ENCODE measurements around the gene LRRC10. TPM values are rescaled to one million over a fixed set of nuclear protein-coding genes. Genes with fewer than 3 reads are reported as not detected.
A peak's percentile ranks its signal among the peaks of the same experiment; 100 is the strongest.
"Not testable (repeated sequence)": the region's sequence is repeated elsewhere in the genome, so short reads cannot be mapped to it uniquely, and the experiment has no call there.

Gene LRRC10
- total and polyA plus RNA-seq, 5 donors from 2014 or later: not detected

GRCh38 chr12:69616025-69616424 lies 5.3 kb upstream of the LRRC10 start:
- Histone ChIP-seq H3K4me1 (ENCODE audit: control insufficient read depth, insufficient read depth, low read length, poor library complexity, severe bottlenecking) (no peaks in the 10 kb centered on the region), H3K27me3 (ENCODE audit: control insufficient read depth, insufficient read depth, low read length) (no peaks in the 10 kb centered on the region), H3K36me3 (ENCODE audit: control insufficient read depth, insufficient read depth, low read length) (no peaks in the 10 kb centered on the region), H3K4me3 (ENCODE audit: low read depth, low read length) (no peak overlapping the region), H3K27ac (ENCODE audit: insufficient read depth, low read length, poor library complexity, severe bottlenecking) (no peak overlapping the region), H3K9me3 (ENCODE audit: control insufficient read depth in 2 of 2, low read length in 2 of 2) (no peaks in the 10 kb centered on the region)
- H3K9me3 Mint-ChIP-seq: peaks cover 0 to 1% (median 0%) of the 10 kb centered on the region in 7 donors
- peaks cover 9% of the 10 kb centered on the region for H3K27me3 Mint-ChIP-seq
- ATAC-seq (ENCODE audit: low read depth in 2 of 2) (no peak), DNase-seq (no peak)
- no peak overlapping the region for H3K4me3 Mint-ChIP-seq
- peaks cover 4% of the 10 kb centered on the region for H3K36me3 Mint-ChIP-seq
- no peak overlapping the region for H3K27ac Mint-ChIP-seq
- H3K4me1 Mint-ChIP-seq: no peaks in the 10 kb centered on the region

- DNase-seq: no peak
- no peaks in the 10 kb centered on the region for H3K9me3 ChIP-seq (ENCODE audit: control insufficient read depth in 2 of 2, low read length in 2 of 2)
- Mint-ChIP-seq H3K4me1 (no peaks in the 10 kb centered on the region), H3K27ac (peak overlapping the region in 1 of 3 donors; percentile 3), H3K9me3 (peaks cover 0 to 1% (median 0%) of the 10 kb centered on the region in 7 donors), H3K27me3 (peaks cover 9% of the 10 kb centered on the region), H3K36me3 (peaks cover 4% of the 10 kb centered on the region), H3K4me3 (no peak overlapping the region)
- no peak overlapping the region for H3K4me3 ChIP-seq (ENCODE audit: low read depth, low read length)
- no peaks in the 10 kb centered on the region for H3K4me1 ChIP-seq (ENCODE audit: control insufficient read depth, insufficient read depth, low read length, poor library complexity, severe bottlenecking)
- no peaks in the 10 kb centered on the region for H3K27me3 ChIP-seq (ENCODE audit: control insufficient read depth, insufficient read depth, low read length)
- ATAC-seq (ENCODE audit: low read depth in 2 of 2): no peak
- H3K36me3 ChIP-seq (ENCODE audit: control insufficient read depth, insufficient read depth, low read length): no peaks in the 10 kb centered on the region
- H3K27ac ChIP-seq (ENCODE audit: insufficient read depth, low read length, poor library complexity, severe bottlenecking): no peak overlapping the region
These were observed 2.6 kb upstream of the LRRC10 start for GRCh38 chr12:69613351-69613750.

DNA sequence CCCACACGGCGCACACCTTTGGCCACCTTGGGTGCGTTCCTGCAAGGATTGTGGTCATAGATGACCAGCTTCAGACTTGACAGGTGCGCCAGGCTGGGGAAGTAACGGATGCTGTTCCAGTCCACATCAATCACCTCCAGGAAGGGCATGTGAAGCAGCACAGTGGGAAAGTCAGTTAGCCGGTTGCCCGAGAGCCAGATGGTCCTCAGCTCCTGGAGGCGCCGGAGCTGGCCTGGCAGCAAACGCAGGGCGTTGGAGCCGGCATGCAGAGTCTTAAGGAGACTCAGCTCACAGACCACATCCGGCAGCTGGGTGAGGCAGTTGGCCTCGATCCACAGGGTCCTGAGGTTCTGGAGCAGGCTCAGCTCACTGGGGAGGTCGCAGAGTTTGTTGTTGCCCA lies 581 bp downstream of the LRRC10 start:
- Histone ChIP-seq H3K27me3 (ENCODE audit: control insufficient read depth, insufficient read depth, low read length) (no peaks in the 10 kb centered on the region), H3K9me3 (ENCODE audit: control insufficient read depth in 2 of 2, low read length in 2 of 2) (no peaks in the 10 kb centered on the region)
- ATAC-seq (ENCODE audit: low read depth in 2 of 2): no peak

DNA sequence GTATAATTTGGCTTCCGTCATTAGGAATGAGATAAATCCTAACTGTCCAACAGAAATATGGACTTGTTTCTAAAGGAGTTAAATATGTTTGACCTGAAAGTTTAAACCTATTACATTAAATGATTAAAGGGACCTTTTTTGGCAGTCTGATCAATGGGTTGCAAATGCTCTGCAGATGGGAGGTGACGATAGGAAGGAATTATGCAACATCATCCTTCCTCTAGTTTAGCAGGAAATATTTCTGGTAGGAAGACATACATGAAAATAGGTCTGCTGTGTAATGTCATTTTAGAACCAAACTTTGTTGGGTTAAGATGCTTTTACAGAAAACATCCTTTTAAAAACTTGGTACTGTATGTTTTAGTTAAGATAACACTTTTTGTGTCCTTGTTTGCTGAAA lies 2.6 kb downstream of the LRRC10 start:
- no peak for DNase-seq
- H3K27ac ChIP-seq (ENCODE audit: insufficient read depth, low read length, poor library complexity, severe bottlenecking): no peak overlapping the region
- H3K4me3 ChIP-seq (ENCODE audit: low read depth, low read length): no peak overlapping the region
- H3K4me1 ChIP-seq (ENCODE audit: control insufficient read depth, insufficient read depth, low read length, poor library complexity, severe bottlenecking): no peaks in the 10 kb centered on the region
- H3K36me3 Mint-ChIP-seq: peaks cover 5% of the 10 kb centered on the region
- H3K9me3 ChIP-seq (ENCODE audit: control insufficient read depth in 2 of 2, low read length in 2 of 2): no peaks in the 10 kb centered on the region
- H3K4me1 Mint-ChIP-seq: no peaks in the 10 kb centered on the region
- no peaks in the 10 kb centered on the region for H3K27me3 ChIP-seq (ENCODE audit: control insufficient read depth, insufficient read depth, low read length)
- H3K9me3 Mint-ChIP-seq: no peaks in the 10 kb centered on the region
- H3K27me3 Mint-ChIP-seq: peaks cover 5% of the 10 kb centered on the region
- no peak overlapping the region for H3K4me3 Mint-ChIP-seq
- no peaks in the 10 kb centered on the region for H3K36me3 ChIP-seq (ENCODE audit: control insufficient read depth, insufficient read depth, low read length)
- no peak overlapping the region for H3K27ac Mint-ChIP-seq
- no peak for ATAC-seq (ENCODE audit: low read depth in 2 of 2)

More for the DNA sequence above, 581 bp downstream of the LRRC10 start:
- Histone ChIP-seq H3K4me3 (ENCODE audit: low read depth, low read length) (no peak overlapping the region), H3K36me3 (ENCODE audit: control insufficient read depth, insufficient read depth, low read length) (no peaks in the 10 kb centered on the region), H3K4me1 (ENCODE audit: control insufficient read depth, insufficient read depth, low read length, poor library complexity, severe bottlenecking) (no peaks in the 10 kb centered on the region), H3K27ac (ENCODE audit: insufficient read depth, low read length, poor library complexity, severe bottlenecking) (no peak overlapping the region)
- peaks cover 9% of the 10 kb centered on the region for H3K27me3 Mint-ChIP-seq
- no peak overlapping the region for H3K27ac Mint-ChIP-seq
- no peaks in the 10 kb centered on the region for H3K36me3 Mint-ChIP-seq
- no peaks in the 10 kb centered on the region for H3K4me1 Mint-ChIP-seq
- no peak for DNase-seq
- no peaks in the 10 kb centered on the region for H3K9me3 Mint-ChIP-seq
- no peak overlapping the region for H3K4me3 Mint-ChIP-seq

DNA sequence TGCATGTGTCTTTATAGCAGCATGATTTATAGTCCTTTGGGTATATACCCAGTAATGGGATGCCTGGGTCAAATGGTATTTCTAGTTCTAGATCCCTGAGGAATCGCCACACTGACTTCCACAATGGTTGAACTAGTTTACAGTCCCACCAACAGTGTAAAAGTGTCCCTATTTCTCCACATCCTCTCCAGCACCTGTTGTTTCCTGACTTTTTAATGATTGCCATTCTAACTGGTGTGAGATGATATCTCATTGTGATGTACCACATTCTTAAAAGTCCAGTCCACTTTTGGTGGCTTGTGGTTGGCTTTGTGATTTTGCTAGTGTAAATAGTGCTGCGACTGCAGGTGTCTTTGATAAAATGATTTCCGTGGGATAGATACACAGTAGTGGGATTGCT lies 6.4 kb downstream of the LRRC10 start:
- H3K27me3 Mint-ChIP-seq: not testable (repeated sequence)

DNA sequence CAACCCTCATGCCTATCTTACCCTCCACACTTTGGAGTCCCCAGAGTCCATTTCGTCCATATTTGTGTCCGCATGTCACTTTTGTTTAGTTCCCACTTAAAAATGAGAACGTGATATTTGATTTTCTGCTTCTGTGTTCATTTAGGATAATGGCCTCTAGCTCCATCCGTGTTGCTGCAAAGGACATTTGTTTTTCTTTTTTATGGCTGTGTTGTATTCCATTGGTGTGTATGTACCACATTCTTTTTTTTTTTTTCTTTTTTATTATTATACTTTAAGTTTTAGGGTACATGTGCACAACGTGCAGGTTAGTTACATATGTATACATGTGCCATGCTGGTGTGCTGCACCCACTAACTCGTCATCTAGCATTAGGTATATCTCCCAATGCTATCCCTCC lies 7.2 kb downstream of the LRRC10 start:
- peaks cover 37% of the 10 kb centered on the region for H3K36me3 Mint-ChIP-seq
- not testable (repeated sequence) for H3K4me3 ChIP-seq (ENCODE audit: low read depth, low read length); H3K4me1 Mint-ChIP-seq; H3K4me1 ChIP-seq (ENCODE audit: control insufficient read depth, insufficient read depth, low read length, poor library complexity, severe bottlenecking); H3K27me3 Mint-ChIP-seq; H3K27ac ChIP-seq (ENCODE audit: insufficient read depth, low read length, poor library complexity, severe bottlenecking); H3K9me3 Mint-ChIP-seq; H3K27ac Mint-ChIP-seq; ATAC-seq (ENCODE audit: low read depth in 2 of 2); H3K9me3 ChIP-seq (ENCODE audit: control insufficient read depth in 2 of 2, low read length in 2 of 2); DNase-seq; H3K27me3 ChIP-seq (ENCODE audit: control insufficient read depth, insufficient read depth, low read length); H3K4me3 Mint-ChIP-seq
- peaks cover 42% of the 10 kb centered on the region for H3K36me3 ChIP-seq (ENCODE audit: control insufficient read depth, insufficient read depth, low read length)

More for the DNA sequence above, 6.4 kb downstream of the LRRC10 start:
- not testable (repeated sequence) for DNase-seq; H3K27me3 ChIP-seq (ENCODE audit: control insufficient read depth, insufficient read depth, low read length); H3K27ac ChIP-seq (ENCODE audit: insufficient read depth, low read length, poor library complexity, severe bottlenecking); H3K4me1 ChIP-seq (ENCODE audit: control insufficient read depth, insufficient read depth, low read length, poor library complexity, severe bottlenecking); H3K9me3 ChIP-seq (ENCODE audit: control insufficient read depth in 2 of 2, low read length in 2 of 2); H3K27ac Mint-ChIP-seq; H3K4me1 Mint-ChIP-seq; H3K4me3 Mint-ChIP-seq; ATAC-seq (ENCODE audit: low read depth in 2 of 2); H3K9me3 Mint-ChIP-seq; H3K4me3 ChIP-seq (ENCODE audit: low read depth, low read length)
- H3K36me3 ChIP-seq (ENCODE audit: control insufficient read depth, insufficient read depth, low read length): peaks cover 35% of the 10 kb centered on the region
- H3K36me3 Mint-ChIP-seq: peaks cover 32% of the 10 kb centered on the region

DNA sequence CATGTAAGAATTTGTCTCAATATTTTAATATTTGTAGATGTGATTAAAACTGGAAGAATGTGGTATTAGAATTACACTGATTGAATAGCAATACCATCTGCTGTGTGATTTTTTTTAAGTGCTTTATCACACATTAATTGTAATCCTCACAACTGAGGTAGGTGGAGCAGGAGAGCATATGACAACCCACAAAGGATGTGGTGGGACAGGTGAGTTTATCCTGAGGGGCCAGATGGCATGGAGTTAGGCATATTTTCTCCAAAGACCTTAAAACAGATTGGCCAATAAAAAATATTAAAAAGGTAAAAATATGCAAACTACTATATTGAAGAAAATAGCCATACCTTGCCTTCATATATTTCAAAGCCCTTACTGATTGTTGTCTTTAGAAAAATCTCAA lies 7.8 kb downstream of the LRRC10 start:
- Histone ChIP-seq H3K9me3 (ENCODE audit: control insufficient read depth in 2 of 2, low read length in 2 of 2) (no peaks in the 10 kb centered on the region), H3K4me3 (ENCODE audit: low read depth, low read length) (no peak overlapping the region), H3K36me3 (ENCODE audit: control insufficient read depth, insufficient read depth, low read length) (peaks cover 48% of the 10 kb centered on the region), H3K27me3 (ENCODE audit: control insufficient read depth, insufficient read depth, low read length) (no peaks in the 10 kb centered on the region), H3K4me1 (ENCODE audit: control insufficient read depth, insufficient read depth, low read length, poor library complexity, severe bottlenecking) (no peaks in the 10 kb centered on the region), H3K27ac (ENCODE audit: insufficient read depth, low read length, poor library complexity, severe bottlenecking) (no peak overlapping the region)
- Mint-ChIP-seq H3K27me3 (no peaks in the 10 kb centered on the region), H3K36me3 (peaks cover 41% of the 10 kb centered on the region), H3K4me3 (no peak overlapping the region), H3K4me1 (peaks cover 0 to 3% (median 0%) of the 10 kb centered on the region in 4 donors), H3K27ac (no peak overlapping the region), H3K9me3 (no peaks in the 10 kb centered on the region)
- DNase-seq: peak in 1 of 3 donors; percentile 16
- ATAC-seq (ENCODE audit: low read depth in 2 of 2): no peak

GRCh38 chr12:69601962-69602685 lies 8.6 kb downstream of the LRRC10 start:
- peaks cover 48% of the 10 kb centered on the region for H3K36me3 Mint-ChIP-seq
- no peak overlapping the region for H3K4me3 ChIP-seq (ENCODE audit: low read depth, low read length)
- H3K27ac Mint-ChIP-seq: no peak overlapping the region
- peaks cover 0 to 9% (median 2%) of the 10 kb centered on the region in 4 donors for H3K4me1 Mint-ChIP-seq
- no peak for DNase-seq
- H3K9me3 Mint-ChIP-seq: no peaks in the 10 kb centered on the region
- H3K27me3 ChIP-seq (ENCODE audit: control insufficient read depth, insufficient read depth, low read length): no peaks in the 10 kb centered on the region
- no peak for ATAC-seq (ENCODE audit: low read depth in 2 of 2)
- H3K4me1 ChIP-seq (ENCODE audit: control insufficient read depth, insufficient read depth, low read length, poor library complexity, severe bottlenecking): no peaks in the 10 kb centered on the region
- no peak overlapping the region for H3K4me3 Mint-ChIP-seq
- H3K27ac ChIP-seq (ENCODE audit: insufficient read depth, low read length, poor library complexity, severe bottlenecking): no peak overlapping the region
- H3K27me3 Mint-ChIP-seq: no peaks in the 10 kb centered on the region
- peaks cover 56% of the 10 kb centered on the region for H3K36me3 ChIP-seq (ENCODE audit: control insufficient read depth, insufficient read depth, low read length)
- H3K9me3 ChIP-seq (ENCODE audit: control insufficient read depth in 2 of 2, low read length in 2 of 2): no peaks in the 10 kb centered on the region

Data from CD4-positive, CD25-positive, alpha-beta regulatory T cell (primary cell).